Islet precursor cell (in vitro differentiated cells): ENCODE results near the gene KIF5C.
"Not testable (repeated sequence)": the region's sequence is repeated elsewhere in the genome, so short reads cannot be mapped to it uniquely, and the experiment has no call there.

Experiments
- DNase-seq: peaks from one replicate; pipeline ENCODE4 v3.0.0-alpha.2; 2018

Gene KIF5C

DNA sequence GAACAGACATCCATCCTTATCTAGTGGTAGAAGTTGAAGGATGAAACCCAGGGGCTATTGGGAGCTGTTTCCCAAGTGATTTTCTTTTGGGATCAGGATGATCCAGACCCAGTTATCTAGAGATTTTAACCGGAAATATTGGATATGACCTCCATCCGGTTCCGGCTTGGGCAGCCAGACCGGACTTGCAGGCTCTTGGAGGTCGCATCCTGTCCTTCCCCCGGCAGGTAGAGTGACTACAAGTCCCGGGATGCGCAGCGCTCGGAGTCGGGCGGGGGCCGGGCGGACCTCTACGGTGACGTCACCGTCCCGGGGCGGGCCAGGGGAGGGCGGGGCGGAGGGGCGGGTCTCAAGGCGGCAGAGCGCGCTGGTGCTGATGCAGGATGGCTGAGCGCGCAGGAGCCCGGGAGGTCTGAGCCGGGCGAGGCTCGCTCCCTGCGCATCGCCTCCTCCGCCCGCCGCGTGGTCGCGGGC is at the start of gene KIF5C:
Gene KIF5C, plus strand, starts transcription at position 360 of the 474 bp plus-strand sequence. CDS start 391 bp downstream, outside the sequence.
- DNase-seq, result peak; percentile 98

DNA sequence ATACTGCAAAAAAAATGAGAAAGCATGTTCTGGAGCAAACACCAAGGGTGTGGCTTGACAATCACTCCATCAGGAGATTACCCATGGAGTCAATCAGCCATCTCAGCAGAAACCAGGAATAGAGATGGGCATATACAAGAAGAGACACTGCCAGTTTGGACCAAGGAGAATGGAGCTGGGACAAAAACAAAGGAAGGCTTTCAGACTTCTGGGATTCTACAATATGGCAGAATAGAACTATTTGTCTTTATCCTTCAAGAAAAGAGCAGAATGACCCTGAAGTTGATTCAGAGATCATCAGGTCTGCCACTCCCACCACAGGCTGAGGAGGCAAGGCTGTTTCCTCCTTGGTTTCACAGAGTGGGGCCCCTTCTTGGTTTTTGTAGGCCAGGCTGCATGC is 48.2 kb upstream of the KIF5C start:
- DNase-seq, result no peak

DNA sequence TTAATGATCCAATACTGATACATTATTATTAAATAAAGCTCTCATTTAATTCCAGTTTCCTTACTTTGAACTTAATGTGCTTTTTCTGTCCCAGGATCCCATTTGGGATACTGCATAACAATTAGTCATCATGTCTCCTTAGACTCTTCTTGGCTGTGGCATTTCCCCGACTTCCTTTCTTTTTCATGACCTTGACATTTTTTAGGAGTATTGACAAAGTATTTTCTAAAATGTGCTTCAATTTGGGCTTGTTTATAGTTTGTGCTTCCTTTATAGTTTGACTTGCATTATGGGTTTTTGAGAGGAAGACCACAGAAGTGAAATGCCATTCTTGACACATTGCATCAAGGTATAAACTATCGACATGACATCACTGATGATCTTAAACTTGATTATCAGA is 46.1 kb upstream of the KIF5C start:
- no peak for DNase-seq

DNA sequence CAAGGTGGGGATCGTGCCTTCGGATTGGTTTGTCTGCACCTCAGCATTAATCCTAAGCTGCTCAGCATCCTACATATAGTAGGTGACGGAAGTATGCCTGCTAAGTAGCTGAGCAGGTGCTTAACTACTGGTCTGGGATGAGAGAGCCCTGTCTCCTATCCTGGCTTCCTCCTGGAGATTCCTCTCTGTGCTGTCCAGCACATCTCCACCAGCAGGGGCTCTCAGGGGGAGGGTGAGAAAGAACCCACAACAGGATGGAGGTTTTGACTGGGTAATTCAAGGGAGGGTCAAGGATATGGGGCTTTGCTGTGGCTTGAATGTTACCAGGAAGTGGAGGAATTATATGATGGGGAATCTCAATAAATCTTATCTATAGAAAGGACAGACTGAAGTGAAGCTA is 45.4 kb upstream of the KIF5C start:
- DNase-seq, result no peak

DNA sequence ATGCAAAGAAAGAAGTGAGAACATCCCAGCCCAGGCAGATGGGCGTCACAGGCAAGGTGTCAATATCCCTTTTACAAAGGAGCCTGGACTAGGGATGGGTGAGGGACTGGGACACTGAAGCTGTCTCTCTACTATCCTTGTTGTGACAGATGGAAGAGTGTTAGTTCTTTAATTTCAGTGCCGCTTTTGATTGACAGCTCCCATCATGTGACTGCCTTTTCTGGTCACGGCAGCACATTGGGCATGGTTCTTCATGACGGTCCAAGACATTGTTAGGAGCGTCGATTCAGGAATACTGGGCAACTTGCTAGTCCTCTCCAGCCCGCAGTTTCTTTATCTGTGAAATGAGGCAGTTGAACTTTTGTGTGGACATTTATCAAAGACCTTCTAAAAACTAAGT is 42.4 kb upstream of the KIF5C start:
- DNase-seq, result no peak

DNA sequence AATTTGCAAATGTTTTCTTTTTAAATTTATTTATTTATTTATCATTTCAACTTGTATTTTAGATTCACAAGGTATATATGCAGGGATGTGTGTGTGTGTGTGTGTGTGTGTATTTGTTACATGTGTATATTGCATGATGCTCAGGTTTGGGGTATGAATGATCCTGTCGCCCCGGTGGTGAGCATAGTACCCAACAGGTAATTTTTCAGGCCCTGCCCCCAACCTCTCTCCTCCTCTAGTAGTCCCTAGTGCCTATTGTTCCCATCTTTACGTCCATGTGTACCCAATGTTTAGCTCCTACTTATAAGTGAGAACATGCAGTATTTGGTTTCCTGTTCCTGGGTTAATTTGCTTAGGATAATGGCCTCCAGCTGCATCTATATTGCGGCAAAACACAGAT is 33.0 kb upstream of the KIF5C start:
- no peak for DNase-seq

DNA sequence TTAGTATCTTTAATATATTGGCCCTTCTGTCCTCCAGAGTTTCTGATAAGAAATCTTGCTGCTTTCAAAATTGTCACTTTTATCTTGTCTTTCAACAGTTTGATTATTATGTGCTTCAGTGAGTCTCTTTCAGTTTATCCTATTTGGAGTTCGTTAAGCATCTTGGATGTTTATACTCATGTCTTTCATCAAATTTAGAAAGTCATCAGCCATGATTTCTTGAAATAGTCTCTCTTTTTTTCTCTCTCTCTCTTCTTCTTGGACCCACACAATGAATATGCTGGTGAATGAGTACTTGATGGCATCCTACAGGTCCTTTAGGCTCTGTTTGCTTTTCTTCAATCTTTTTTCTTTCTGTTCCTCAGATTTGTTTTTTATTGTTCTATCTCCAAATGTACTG is 26.9 kb upstream of the KIF5C start:
- DNase-seq, result no peak

DNA sequence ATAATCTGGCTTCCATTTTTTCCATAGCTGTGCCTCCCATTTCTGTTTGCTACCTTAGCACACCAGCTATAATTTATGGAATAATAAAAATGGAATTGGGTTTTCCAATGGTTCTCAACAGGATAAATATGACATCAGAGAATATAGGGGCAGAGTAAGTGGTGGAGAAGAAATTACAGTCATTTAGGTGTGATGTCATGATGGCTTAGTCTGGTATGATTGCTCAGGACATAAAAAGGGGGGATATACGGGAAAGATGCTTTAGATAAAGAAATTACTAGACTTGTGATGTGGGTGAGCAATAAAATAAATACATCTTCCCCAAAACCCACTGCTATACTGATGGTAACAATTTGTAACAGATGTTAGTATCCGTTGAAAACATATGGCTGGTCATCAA is 21.6 kb upstream of the KIF5C start:
- no peak for DNase-seq

- no peak for DNase-seq
Observed at GRCh38 chr2:148860037-148860436, 15.0 kb upstream of the KIF5C start.

DNA sequence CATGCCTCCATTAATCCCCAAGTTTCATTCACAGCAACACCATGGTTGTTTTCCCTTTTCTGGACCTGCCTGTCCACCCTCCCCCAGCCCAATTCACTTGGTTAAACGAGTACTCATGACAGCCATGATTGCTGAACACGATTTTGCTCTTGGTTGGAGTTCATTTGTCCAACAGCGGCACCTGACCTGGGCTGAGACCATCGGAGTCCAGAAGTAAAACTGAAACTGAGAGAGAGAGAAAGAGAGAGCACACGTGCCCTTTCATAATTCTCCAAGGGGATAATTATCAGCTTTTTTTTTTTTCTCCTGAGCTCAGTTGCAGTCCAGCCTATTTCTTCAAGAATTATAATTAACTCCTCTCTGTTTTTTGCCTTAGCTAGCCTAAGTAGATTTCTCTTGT is 13.7 kb upstream of the KIF5C start:
- no peak for DNase-seq

DNA sequence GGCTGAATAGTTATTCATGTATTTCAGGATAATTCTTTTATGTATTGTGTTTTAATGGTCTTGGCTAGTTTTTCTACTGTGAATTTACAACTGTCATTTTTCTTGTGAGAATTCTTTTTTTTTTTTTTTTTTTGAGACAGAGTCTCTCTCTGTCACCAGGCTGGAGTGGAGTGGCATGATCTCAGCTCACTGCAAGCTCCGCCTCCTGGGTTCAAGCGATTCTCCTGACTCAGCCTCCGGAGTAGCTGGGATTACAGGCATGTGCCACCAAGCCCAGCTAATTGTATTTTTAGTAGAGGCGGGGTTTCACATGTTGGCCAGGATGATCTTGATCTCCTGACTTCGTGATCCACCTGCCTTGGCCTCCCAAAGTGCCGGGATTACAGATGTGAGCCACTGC is 12.5 kb upstream of the KIF5C start:
- not testable (repeated sequence) for DNase-seq

DNA sequence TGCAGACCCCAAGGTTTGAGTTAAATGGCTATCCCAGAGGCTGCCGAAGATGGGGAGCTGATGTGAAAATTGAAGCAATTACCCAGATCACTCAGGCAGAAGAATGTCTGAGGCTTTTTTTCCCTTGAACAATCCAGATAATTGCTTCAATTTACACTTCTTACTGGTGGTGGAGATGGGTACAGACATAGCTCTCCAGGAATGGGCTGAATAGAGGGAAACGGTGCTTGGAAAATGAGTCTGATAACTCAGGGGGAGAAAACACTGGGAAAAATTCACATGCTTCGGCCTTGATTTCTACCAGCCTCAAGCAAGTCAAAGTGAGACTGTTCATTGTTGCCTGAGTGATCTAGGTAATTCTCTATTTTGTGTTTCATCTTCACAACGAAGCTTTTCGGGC is 9.5 kb upstream of the KIF5C start:
- DNase-seq, result no peak

DNA sequence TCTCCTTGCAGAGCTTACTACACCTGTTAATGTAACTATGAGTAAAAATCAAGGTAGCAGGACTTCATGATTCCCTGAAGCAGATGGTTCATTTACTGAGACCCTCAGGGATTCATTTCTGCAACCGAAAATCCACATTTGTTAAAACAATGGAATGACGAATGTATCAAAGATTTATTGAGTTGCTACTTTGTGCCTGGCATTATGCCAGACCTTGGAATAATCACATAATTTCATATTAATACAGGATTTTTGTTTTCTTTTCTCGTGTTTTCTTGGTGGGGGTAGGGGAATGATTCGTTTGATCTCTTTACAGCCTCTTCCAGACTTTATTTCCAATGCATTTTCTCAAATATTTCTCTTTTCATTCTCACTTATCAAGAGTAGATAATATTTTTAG is 8.9 kb upstream of the KIF5C start:
- no peak for DNase-seq

DNA sequence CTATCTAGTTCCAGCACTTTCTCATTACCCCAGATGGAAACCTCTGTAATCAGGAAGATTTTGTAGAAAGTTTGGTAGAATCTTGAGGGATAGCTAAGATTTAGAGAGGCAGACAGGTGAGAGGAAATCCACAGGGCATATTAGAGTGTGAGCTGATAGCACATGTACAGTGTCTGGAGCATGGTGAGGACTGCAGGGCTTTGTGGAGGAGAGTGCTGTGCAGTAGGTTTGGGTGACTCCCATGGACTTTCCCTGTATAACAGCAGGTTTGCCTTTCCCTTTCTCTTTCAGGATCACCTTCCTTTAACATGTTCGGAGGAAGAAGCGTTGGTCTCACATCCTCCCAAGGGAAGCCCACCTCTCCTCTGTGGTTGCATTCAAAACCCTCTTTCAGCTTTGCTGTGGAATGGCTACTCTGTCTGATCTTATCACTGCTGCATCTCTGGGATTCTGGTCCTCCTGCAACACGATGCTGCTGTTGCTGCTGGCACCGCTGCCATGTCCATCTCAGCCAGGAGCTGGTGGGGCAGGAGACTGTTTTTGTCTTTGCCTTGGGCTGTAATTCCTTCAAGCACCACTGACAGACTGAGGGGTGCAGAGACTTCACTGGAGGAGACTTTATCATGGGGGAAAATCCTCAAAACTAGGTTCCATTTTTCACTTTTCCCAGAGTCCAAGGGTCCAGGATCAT is 7.8 kb upstream of the KIF5C start:
- no peak for DNase-seq

DNA sequence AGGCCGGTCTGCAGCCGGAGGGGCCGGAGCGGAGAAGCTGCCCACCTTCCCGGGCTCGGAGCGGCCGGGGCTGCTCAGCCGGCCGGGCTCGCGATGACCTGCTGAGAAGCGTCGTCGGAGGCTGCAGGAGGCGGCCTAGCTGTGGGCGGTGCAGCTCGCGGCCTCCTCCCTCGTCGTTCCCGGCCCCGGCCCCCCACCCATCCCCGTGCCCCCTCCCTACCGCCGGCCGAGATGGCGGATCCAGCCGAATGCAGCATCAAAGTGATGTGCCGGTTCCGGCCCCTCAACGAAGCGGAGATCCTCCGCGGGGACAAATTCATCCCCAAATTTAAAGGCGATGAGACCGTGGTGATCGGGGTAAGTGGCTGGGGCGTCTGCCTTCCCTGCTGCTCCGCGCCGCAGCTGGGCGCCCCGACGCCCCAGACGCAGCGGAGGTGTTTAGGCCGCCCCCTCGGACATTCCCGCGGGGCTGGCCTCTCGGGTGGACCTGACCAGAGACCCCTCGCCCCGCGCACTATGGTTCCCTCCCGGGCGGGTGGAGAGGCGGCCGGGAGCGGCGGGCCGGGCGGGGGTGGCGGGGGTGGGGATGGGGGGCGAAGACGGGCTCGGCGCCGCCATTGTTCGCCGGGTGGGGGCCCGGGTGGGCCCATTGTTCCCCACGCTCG is 492 bp downstream of the KIF5C start:
- DNase-seq, result no peak

GRCh38 chr2:148876202-148876594 is 1.2 kb downstream of the KIF5C start:
- peak; percentile 68 for DNase-seq

GRCh38 chr2:148876595-148877402 is 1.8 kb downstream of the KIF5C start:
- DNase-seq, result peak; percentile 93

GRCh38 chr2:148877403-148877740 is 2.3 kb downstream of the KIF5C start:
- no peak for DNase-seq

DNA sequence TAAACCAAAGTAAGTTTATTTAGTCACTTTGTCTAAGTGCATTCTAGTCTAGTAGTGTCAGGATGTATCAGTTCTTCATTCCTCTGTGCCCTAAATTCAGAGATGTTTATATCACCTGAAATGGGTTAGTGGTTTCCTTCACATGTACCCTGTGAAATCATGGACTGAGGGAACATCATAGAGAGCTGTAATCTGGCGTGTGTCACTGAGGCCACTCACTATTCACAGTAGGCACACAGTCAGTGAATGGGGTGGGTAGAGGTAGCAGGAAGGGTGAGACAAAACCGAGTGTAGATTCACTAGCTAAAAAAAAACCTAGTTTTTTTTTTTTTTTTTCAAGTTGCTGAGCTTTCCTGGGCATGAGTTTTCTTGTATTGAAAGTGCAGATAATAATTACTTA is 5.6 kb downstream of the KIF5C start:
- no peak for DNase-seq

- DNase-seq, result no peak
Observed at GRCh38 chr2:148882051-148882450, 7.0 kb downstream of the KIF5C start.

- no peak for DNase-seq
Observed at GRCh38 chr2:148885209-148885608, 10.2 kb downstream of the KIF5C start.

DNA sequence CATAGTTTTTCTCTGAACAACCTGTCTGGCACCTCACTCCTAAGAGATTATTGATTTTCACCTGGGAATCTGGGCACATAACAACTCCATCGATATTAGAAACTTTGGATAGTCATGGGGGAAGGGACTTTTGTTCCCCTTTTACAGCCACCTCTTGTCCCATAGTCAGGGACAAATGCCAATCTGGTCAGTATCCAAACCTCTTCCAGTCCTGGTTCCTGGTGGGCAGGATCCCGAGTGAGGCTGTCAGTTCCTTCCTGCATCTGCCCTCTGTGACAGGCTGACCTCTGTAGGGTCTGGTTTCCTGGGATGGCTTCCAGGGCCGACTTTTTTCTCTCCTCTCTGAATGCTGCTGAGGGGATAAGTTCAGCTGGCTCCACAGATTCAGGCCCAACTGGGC is 11.0 kb downstream of the KIF5C start:
- DNase-seq, result no peak

DNA sequence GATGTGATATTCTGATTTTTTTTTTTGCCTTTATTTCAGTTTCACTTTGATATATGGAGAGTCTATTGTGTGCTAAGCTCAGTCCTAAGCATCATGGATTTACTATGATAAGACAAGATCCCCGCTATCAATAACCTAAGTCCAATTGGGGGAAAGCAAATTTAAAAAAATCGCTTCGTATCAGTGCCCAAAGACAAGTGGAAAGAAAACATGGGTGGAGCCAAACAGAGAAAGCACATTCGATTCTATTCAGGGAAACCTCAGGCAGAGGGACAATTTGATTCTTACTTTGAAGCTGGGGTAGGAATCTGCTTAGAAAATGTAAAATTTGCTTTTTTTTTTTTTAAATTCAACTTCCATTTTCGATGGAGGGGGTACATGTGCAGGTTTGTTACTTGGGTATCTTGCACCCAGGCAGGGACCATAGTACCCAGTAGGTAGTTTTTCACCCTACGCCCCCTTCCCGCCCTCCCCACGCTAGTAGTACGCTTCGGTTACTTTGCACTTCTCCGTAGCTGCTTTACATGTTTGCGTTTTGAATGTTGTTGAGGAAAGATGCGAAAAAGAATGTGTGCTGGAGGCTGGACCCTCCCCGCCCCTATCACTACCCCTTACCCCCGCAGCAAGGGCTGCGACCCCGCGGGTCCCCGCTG is 12.4 kb downstream of the KIF5C start:
- no peak for DNase-seq
